ENCODE results near the gene TJP2. TPM values are rescaled to one million over a fixed set of nuclear protein-coding genes. Genes with fewer than 3 reads are reported as not detected.
A peak's percentile ranks its signal among the peaks of the same experiment; 100 is the strongest.

The TJP2 gene
- total RNA-seq, 2 donors from 2014 or later = 207 to 226 TPM

- peaks cover 53% of the 10 kb centered on the region for H3K36me3 ChIP-seq
- DNase-seq (ENCODE audit: low spot score) (no peak), ATAC-seq (ENCODE audit: insufficient number of reproducible peaks, low FRiP score, low read depth) (no peak)
- H3K27ac ChIP-seq = no peak overlapping the region
- H3K27me3 ChIP-seq (replicated peaks; ENCODE audit: insufficient read depth) = no peaks in the 10 kb centered on the region
- H3K4me1 ChIP-seq (ENCODE audit: control insufficient read depth in 1 of 2, low read depth in 2 of 2) = no peaks in the 10 kb centered on the region
- H3K9me3 ChIP-seq = no peaks in the 10 kb centered on the region
- TF ChIP-seq, protein P1, sequence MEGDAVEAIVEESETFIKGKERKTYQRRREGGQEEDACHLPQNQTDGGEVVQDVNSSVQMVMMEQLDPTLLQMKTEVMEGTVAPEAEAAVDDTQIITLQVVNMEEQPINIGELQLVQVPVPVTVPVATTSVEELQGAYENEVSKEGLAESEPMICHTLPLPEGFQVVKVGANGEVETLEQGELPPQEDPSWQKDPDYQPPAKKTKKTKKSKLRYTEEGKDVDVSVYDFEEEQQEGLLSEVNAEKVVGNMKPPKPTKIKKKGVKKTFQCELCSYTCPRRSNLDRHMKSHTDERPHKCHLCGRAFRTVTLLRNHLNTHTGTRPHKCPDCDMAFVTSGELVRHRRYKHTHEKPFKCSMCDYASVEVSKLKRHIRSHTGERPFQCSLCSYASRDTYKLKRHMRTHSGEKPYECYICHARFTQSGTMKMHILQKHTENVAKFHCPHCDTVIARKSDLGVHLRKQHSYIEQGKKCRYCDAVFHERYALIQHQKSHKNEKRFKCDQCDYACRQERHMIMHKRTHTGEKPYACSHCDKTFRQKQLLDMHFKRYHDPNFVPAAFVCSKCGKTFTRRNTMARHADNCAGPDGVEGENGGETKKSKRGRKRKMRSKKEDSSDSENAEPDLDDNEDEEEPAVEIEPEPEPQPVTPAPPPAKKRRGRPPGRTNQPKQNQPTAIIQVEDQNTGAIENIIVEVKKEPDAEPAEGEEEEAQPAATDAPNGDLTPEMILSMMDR (IDR thresholded peaks at IDR 0.05) = peak; percentile 60
- no peak overlapping the region for H3K4me3 ChIP-seq
These were observed 49.5 kb downstream of the TJP2 start for GRCh38 chr9:69223605-69224004.

GRCh38 chr9:69229367-69229766, 55.3 kb downstream of the TJP2 start:
- Histone ChIP-seq H3K36me3 (peaks cover 50% of the 10 kb centered on the region), H3K9me3 (no peaks in the 10 kb centered on the region), H3K4me1 (ENCODE audit: control insufficient read depth in 1 of 2, low read depth in 2 of 2) (no peaks in the 10 kb centered on the region), H3K4me3 (no peak overlapping the region), H3K27me3 (replicated peaks; ENCODE audit: insufficient read depth) (no peaks in the 10 kb centered on the region), H3K27ac (no peak overlapping the region)
- ATAC-seq (ENCODE audit: insufficient number of reproducible peaks, low FRiP score, low read depth) (no peak), DNase-seq (ENCODE audit: low spot score) (no peak)
- TF ChIP-seq, protein P1 (IDR thresholded peaks at IDR 0.05) = no peak

DNA sequence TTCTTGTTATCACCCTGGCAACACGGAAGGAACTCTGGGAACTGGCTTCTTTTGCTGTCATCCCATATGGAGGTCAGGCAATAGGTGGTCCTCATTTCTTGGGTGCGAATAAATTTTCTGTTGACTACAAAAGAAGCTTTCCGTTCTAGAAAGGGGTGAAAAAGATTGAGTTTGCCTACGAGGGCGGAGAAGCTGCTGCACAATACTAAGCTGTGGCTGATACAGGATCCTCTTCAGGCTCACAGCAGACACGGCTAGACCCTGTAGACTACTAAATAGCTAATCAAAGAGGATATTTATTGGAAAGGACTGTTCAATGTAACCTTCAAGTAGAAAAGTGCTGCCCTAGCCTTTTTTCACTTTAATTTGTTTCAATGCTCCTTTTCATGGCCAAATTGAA, 58.1 kb downstream of the TJP2 start:
- H3K36me3 ChIP-seq = peaks cover 48% of the 10 kb centered on the region
- TF ChIP-seq, protein P1 (IDR thresholded peaks at IDR 0.05) = no peak
- ATAC-seq (ENCODE audit: insufficient number of reproducible peaks, low FRiP score, low read depth) = no peak
- H3K27ac ChIP-seq = no peak overlapping the region
- H3K27me3 ChIP-seq (replicated peaks; ENCODE audit: insufficient read depth) = no peaks in the 10 kb centered on the region
- H3K4me1 ChIP-seq (ENCODE audit: control insufficient read depth in 1 of 2, low read depth in 2 of 2) = no peaks in the 10 kb centered on the region
- no peaks in the 10 kb centered on the region for H3K9me3 ChIP-seq
- no peak for DNase-seq (ENCODE audit: low spot score)
- no peak overlapping the region for H3K4me3 ChIP-seq

- no peaks in the 10 kb centered on the region for H3K4me1 ChIP-seq (ENCODE audit: control insufficient read depth in 1 of 2, low read depth in 2 of 2)
- H3K36me3 ChIP-seq = peaks cover 50% of the 10 kb centered on the region
- no peak overlapping the region for H3K27ac ChIP-seq
- TF ChIP-seq, protein P1 (IDR thresholded peaks at IDR 0.05) = no peak
- H3K9me3 ChIP-seq = no peaks in the 10 kb centered on the region
- DNase-seq (ENCODE audit: low spot score) = no peak
- H3K27me3 ChIP-seq (replicated peaks; ENCODE audit: insufficient read depth) = no peaks in the 10 kb centered on the region
- no peak for ATAC-seq (ENCODE audit: insufficient number of reproducible peaks, low FRiP score, low read depth)
- H3K4me3 ChIP-seq = no peak overlapping the region
These were observed 60.6 kb downstream of the TJP2 start for GRCh38 chr9:69234683-69235082.

GRCh38 chr9:69236188-69236587, 62.1 kb downstream of the TJP2 start:
- TF ChIP-seq, protein P1 (IDR thresholded peaks at IDR 0.05) = no peak
- Histone ChIP-seq H3K9me3 (no peaks in the 10 kb centered on the region), H3K27me3 (replicated peaks; ENCODE audit: insufficient read depth) (no peaks in the 10 kb centered on the region), H3K4me3 (no peak overlapping the region), H3K4me1 (ENCODE audit: control insufficient read depth in 1 of 2, low read depth in 2 of 2) (no peaks in the 10 kb centered on the region), H3K36me3 (peaks cover 51% of the 10 kb centered on the region), H3K27ac (no peak overlapping the region)
- DNase-seq (ENCODE audit: low spot score) = no peak
- no peak for ATAC-seq (ENCODE audit: insufficient number of reproducible peaks, low FRiP score, low read depth)
